GM19452 (cell line): ENCODE data around the gene ENOX2.
"Not testable (repeated sequence)": the region's sequence is repeated elsewhere in the genome, so short reads cannot be mapped to it uniquely, and the experiment has no call there.

Source experiments
- ATAC-seq: cut with Tn5 transposase; IDR thresholded peaks from one replicate; pipeline ENCODE4 v1.9.1; 2021; ENCODE audit not compliant: unreplicated experiment

ENOX2 gene

DNA sequence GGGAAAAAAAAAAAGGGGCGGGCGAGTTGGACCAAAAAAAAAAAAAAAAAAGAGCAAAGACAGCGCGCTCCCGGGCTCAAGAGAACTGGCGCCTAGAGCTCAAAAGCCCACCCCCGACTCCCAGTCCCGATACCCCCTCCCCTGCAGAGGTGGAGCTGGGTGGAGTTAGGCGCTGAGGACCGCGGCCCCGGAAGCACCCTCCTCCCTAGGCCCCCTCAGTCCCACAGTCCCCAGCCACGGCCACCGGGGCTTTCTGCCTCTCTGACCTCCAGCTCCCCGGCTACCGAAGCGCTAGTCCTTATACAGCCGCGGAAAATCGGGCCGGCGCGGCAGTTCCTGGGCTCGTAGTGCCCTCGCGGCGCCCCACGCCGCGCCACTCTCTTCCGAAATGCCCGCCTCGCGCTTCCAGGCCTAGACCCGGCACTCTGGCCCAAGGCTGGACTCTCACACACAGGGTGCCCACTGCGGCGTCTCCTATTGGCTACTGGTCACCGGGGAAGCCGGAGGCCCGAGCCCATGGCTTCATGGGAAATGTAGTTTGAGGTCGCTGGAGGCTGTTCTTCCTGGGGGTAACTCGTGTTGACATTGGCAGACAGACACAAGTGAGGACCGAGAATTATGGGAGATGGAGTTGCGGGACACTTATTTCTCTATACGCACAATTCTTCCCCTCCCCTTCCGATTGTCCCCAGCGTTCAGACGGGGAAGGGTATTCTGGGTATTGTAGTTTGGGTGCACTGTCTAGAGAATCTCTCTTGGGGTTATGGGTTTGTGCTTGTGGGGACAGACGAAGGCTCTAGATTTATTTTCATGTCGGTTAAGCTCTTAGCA lies at the start of gene ENOX2:
TSS of gene ENOX2 (minus strand) at position 427 of the 831 bp plus-strand sequence. CDS start 199,993 bp downstream, outside the sequence.
- ATAC-seq, result peak; percentile 100

DNA sequence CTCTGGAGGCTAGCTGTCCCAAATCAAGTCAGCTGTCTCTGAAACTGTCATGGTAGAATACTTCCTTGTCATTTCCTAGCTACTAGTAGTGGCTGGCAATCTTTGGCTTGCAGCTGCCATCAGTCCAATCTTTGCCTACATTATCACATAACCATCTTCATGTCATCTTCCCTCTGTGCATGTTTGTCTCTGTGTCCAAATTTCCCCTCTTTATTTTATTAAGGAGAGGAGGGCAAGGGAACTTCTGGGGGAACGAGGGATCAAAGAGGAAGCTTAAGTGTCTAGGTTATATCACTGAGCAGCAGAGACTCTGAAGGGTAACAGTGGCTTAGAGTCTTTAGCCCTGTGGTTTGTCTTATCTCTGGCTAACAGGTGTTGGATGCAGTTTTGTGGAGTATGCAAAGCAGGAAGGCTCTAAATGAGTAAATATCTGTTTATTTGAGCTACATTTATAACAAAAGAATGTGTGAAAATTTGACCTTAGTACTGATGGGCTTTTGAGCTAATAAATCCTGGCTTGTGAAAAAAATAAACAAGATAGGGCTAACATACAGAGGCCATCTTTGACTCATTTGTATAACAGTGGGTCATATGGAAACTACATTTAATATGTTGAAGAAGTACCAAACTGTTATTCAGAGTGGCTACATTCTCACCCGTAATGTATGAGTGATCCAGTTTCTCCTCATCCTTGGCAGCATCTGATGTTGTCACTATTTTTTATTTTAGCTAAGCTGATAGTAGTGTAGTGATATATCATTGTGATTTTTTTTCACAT lies 49.4 kb upstream of the ENOX2 start:
- peak; percentile 95 for ATAC-seq

GRCh38 chrX:130944230-130944629 lies 41.2 kb upstream of the ENOX2 start:
- ATAC-seq, result no peak

DNA sequence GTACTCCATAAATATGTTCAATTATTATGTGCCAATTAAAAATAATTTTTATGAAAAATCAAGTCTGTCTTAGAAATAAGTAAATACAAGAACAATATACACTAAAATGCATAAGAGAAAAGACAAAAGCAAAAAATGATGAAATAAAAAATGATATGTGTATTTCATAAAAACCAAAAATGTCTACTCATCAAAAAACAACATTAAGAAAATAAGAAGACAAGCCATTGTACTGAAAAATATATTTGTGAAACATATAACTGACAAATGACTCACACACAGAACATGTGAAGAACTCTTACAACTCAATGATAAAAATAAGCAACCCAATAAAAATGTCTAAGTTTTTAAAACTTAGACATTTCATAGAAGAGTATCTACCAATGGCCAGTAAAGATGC lies 34.1 kb upstream of the ENOX2 start:
- no peak for ATAC-seq

DNA sequence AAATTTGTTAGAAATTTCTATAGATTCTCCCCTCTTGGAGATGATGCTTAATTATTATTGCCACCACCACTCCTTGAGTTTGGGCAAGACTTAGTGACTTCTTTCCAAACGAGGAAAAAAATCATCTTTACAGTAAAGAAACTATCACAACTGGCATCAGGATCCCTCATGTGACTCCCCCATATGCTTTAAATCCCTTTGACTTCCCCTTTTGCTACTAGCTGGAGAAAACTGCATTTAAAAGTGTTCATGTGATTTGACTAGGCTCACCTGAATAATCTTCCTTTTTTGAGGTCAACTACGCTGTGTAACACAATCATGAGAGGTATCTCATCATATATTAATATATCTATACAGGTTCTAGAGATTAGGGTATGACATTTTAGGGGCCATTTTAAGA lies 30.3 kb upstream of the ENOX2 start:
- ATAC-seq, result no peak

GRCh38 chrX:130920405-130920804 lies 17.4 kb upstream of the ENOX2 start:
- not testable (repeated sequence) for ATAC-seq

- not testable (repeated sequence) for ATAC-seq
These were observed 16.7 kb upstream of the ENOX2 start for GRCh38 chrX:130919676-130920075.

DNA sequence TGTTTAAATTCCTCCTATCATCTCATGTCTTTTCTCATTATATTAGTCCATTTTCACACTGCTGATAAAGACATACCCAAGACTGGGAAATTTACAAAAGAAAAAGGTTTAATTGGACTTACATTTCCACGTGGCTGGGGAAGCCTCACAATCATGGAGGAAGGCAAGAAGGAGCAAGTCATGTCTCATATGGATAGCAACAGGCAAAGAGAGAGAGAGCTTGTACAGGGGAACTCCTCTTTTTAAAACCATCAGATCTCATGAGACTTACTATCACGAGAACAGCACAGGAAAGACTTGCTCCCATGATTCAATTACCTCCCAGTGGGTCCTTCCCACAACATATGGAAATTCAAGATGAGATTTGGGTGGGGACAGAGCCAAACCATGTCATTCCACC lies 15.5 kb upstream of the ENOX2 start:
- ATAC-seq, result not testable (repeated sequence)

GRCh38 chrX:130916636-130917422 lies 13.8 kb upstream of the ENOX2 start:
- no peak for ATAC-seq

GRCh38 chrX:130915302-130915701 lies 12.3 kb upstream of the ENOX2 start:
- no peak for ATAC-seq

GRCh38 chrX:130909469-130910136 lies 6.6 kb upstream of the ENOX2 start:
- ATAC-seq, result no peak

DNA sequence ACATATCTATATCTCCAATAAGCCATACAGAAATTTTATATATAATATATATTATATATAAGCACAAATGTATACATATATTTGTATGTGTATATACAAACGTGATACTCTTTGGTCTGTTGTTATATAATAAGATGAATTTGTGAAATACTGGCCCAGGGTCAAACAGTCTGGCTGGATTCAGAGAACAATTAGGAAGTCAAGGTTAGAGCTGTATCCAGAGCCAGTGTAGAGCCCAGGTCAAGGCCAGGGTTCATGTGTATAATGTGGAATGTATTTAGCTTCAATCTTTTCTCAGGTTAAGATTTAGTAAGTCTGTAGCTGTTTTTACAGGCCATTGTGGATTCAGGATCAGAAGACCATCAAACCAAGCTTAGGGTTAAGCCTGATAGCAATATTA lies 3.8 kb upstream of the ENOX2 start:
- no peak for ATAC-seq

GRCh38 chrX:130902446-130902782 lies 595 bp downstream of the ENOX2 start:
- ATAC-seq, result no peak

DNA sequence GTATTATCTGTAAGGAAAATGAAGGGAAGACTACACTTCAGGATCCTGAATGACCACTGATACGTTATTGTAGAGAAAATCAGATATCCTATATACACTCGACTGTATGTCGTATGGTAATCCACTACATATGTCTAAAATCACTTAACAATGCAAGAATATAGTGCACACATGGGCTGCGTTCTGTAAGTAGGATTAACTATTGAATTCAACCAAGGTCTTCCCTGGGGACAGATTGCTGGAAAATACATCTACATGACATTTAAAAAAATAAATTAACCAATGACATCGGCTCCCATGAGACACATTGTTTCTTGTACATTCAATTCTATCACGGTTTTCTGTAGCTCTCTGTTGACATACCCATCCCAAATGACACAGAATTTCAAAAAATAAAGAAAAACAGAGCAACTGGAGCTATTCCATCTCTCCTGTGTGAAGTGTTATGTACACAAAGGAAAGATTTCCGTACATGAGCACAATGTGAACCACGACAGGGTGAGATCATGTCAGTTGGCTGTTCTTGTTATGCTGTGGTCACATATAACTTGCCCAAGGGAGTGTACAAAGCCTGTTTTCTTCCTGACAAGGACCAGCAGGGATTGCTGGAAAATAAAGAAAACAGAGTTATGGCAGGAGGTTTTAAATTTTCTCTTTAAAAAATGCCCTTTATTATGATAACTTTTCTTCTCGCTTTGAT lies 6.1 kb downstream of the ENOX2 start:
- ATAC-seq, result no peak

GRCh38 chrX:130896026-130896425 lies 7.0 kb downstream of the ENOX2 start:
- no peak for ATAC-seq

GRCh38 chrX:130895299-130895698 lies 7.7 kb downstream of the ENOX2 start:
- ATAC-seq, result no peak

DNA sequence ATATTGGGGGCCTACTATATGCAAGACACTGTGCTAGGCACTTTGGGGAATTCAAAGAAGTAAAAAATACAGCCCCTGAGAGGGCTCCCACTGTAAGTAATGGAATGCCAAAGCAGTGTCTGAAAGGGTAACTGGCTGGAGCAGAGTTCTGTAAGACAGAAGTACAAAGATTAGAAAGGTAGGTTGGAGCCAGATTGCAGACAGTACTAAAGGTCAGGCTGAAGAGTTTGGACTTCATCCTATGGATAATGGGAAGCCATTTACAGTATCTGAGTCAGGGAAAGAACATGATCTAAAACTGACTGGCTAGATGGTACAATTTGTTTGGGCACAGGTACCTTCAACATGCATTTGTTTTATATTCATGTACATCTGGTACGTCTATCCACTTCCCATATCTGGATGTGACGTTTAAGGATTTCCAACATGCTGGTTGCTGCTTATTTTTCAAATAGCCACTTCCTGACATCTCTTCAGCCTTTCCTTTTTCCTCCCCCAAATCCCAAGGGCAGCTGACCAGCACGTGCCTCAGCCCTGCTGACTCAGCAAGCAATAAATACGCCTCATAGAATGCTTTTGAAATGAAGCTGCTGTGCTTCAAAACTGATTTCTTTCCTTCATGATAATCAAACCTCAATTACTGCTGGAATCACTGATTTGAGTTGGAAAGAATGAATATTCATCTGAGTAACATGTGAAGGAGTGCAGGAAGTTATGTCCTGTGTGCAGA lies 9.5 kb downstream of the ENOX2 start:
- ATAC-seq, result no peak

- ATAC-seq, result no peak
These were observed 15.6 kb downstream of the ENOX2 start for GRCh38 chrX:130887376-130887775.

GRCh38 chrX:130885996-130886395 lies 17.0 kb downstream of the ENOX2 start:
- no peak for ATAC-seq

DNA sequence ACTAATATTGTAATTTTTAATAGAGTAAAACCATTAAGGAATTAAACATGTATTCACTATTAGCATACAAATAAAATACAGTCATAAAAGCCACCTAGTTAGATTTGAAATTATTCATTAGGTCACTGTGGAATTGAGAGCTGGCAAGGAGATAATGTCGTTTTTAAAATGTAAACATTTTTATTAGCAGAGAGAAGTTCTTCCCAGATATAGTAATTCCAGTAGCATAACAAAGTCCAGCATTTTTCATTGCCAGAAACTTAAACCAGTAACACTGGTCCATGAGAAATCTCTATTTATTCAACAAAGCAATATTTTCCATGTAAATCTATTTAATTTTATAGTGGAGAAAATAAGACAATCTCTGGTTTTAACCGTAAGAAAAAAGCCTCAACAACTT lies 17.5 kb downstream of the ENOX2 start:
- ATAC-seq, result no peak
